Right renal pelvis (tissue), 4 donors: Measurements from ENCODE around the gene RAD18. TPM values are rescaled to one million over a fixed set of nuclear protein-coding genes. Genes with fewer than 3 reads are reported as not detected.

Source experiments
- DNase-seq, 4 donors: peaks; one replicate each; pipeline ENCODE4 v3.0.0-alpha.2; 2013; ENCODE audit warnings: low read depth in 4 of 4, low spot score in 3 of 4, missing footprints in 1 of 4
- polyA plus RNA-seq, 4 donors: library from polyadenylated mRNA; unstranded; fragments of 120-200 nt; gene quantifications; one replicate each; pipeline ENCODE4 v1.2.1, GENCODE V29; 2013; ENCODE audit not compliant: insufficient read length in 4 of 4

RAD18 gene
- polyA plus RNA-seq, 4 donors: 9.7 to 12.7 (median 11.2) TPM

- no peak for DNase-seq
These were observed 92.0 kb downstream of the RAD18 start for GRCh38 chr3:8871306-8871705.

GRCh38 chr3:8870134-8870533 is 93.1 kb downstream of the RAD18 start:
- DNase-seq: no peak

GRCh38 chr3:8869613-8870012 is 93.7 kb downstream of the RAD18 start:
- no peak for DNase-seq

GRCh38 chr3:8868996-8869395 is 94.3 kb downstream of the RAD18 start:
- no peak for DNase-seq

- no peak for DNase-seq
These were observed 95.6 kb downstream of the RAD18 start for GRCh38 chr3:8867646-8868045.

GRCh38 chr3:8865697-8866096 is 97.6 kb downstream of the RAD18 start:
- DNase-seq: no peak

- DNase-seq: peak in 1 of 4 donors; percentile 38
These were observed 98.6 kb downstream of the RAD18 start for GRCh38 chr3:8864402-8865350.

GRCh38 chr3:8863891-8864290 is 99.4 kb downstream of the RAD18 start:
- DNase-seq: no peak

- DNase-seq: no peak
These were observed 105.4 kb downstream of the RAD18 start for GRCh38 chr3:8857720-8858367.

- DNase-seq: no peak
These were observed 106.6 kb downstream of the RAD18 start for GRCh38 chr3:8856721-8857120.

GRCh38 chr3:8856071-8856470 is 107.2 kb downstream of the RAD18 start:
- no peak for DNase-seq

- DNase-seq: no peak
These were observed 108.6 kb downstream of the RAD18 start for GRCh38 chr3:8854656-8855055.

- no peak for DNase-seq
These were observed 110.2 kb downstream of the RAD18 start for GRCh38 chr3:8853081-8853480.

GRCh38 chr3:8852511-8852910 is 110.8 kb downstream of the RAD18 start:
- DNase-seq: no peak

- no peak for DNase-seq
These were observed 111.6 kb downstream of the RAD18 start for GRCh38 chr3:8851703-8852102.

- no peak for DNase-seq
These were observed 114.6 kb downstream of the RAD18 start for GRCh38 chr3:8848696-8849131.

GRCh38 chr3:8847317-8847716 is 116.0 kb downstream of the RAD18 start:
- no peak for DNase-seq

- DNase-seq: no peak
These were observed 117.1 kb downstream of the RAD18 start for GRCh38 chr3:8846176-8846575.

GRCh38 chr3:8845641-8846040 is 117.6 kb downstream of the RAD18 start:
- no peak for DNase-seq

GRCh38 chr3:8843347-8843746 is 119.9 kb downstream of the RAD18 start:
- DNase-seq: no peak

GRCh38 chr3:8842293-8842692 is 121.0 kb downstream of the RAD18 start:
- no peak for DNase-seq

- DNase-seq: no peak
These were observed 121.8 kb downstream of the RAD18 start for GRCh38 chr3:8841472-8841871.
